Measurements from ENCODE around the gene ARSA.
"Not testable (repeated sequence)": the region's sequence is repeated elsewhere in the genome, so short reads cannot be mapped to it uniquely, and the experiment has no call there.

ARSA gene

GRCh38 chr22:50627642-50628542 is at the start of gene ARSA:
TSS of gene ARSA (minus strand) at chr22:50628152. CDS start at chr22:50627779, 373 bp downstream.
- DNase-seq, result peak; percentile 54

GRCh38 chr22:50676661-50677492 is 48.9 kb upstream of the ARSA start:
- DNase-seq, result no peak

GRCh38 chr22:50676180-50676636 is 48.3 kb upstream of the ARSA start:
- no peak for DNase-seq

- no peak for DNase-seq
Measured at GRCh38 chr22:50675553-50676179, 47.7 kb upstream of the ARSA start.

DNA sequence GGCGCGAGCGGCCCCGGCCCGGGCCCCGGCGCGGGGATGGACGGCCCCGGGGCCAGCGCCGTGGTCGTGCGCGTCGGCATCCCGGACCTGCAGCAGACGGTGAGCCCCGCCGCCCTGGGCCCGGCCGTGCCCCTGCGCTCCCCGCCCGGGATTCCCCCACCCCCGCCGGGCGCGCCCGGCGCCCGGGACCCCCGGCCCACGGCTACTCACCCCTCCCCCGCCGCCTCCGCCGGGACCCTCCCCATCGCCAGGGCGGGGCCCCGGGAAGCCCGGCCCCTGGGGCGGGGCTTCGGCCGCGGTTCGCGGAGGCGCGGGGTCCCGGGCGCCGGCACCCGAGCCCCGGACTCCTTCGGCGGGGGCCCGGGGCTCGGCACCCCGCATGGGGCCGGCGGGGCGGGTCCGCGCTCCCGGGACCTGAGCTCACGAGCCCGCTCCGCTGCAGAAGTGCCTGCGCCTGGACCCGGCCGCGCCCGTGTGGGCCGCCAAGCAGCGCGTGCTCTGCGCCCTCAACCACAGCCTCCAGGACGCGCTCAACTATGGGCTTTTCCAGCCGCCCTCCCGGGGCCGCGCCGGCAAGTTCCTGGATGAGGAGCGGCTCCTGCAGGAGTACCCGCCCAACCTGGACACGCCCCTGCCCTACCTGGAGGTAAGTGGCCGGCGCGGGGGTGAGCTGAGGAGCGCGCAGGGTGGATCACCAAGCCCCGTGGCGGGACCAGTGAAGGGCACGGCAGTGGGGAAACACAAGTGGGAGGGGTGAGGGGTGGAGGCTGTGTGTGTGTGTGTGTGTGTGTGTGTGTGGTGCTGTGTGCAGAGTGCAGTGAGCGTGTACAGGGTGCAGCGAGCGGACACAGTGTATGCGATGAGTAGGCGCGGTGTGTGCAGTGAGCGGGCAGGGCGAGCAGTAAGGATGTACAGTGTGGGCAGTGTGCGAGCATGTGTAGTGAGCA is 46.9 kb upstream of the ARSA start:
- DNase-seq, result no peak

DNA sequence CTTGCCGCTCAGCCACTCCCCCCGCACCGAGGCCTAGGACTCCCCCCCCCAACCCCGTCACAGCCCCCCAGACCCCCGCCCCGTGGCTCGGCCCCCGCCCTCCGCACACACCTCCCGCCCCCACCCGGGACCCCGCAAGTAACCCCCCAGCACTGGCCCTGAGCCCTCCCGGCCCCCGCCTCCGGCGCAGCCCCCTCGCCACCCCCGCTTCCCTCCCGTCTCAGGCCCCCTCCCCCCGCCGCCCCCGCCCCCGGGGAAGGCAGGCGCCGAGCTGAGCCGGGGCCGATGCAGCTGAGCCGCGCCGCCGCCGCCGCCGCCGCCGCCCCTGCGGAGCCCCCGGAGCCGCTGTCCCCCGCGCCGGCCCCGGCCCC is 46.2 kb upstream of the ARSA start:
- no peak for DNase-seq

DNA sequence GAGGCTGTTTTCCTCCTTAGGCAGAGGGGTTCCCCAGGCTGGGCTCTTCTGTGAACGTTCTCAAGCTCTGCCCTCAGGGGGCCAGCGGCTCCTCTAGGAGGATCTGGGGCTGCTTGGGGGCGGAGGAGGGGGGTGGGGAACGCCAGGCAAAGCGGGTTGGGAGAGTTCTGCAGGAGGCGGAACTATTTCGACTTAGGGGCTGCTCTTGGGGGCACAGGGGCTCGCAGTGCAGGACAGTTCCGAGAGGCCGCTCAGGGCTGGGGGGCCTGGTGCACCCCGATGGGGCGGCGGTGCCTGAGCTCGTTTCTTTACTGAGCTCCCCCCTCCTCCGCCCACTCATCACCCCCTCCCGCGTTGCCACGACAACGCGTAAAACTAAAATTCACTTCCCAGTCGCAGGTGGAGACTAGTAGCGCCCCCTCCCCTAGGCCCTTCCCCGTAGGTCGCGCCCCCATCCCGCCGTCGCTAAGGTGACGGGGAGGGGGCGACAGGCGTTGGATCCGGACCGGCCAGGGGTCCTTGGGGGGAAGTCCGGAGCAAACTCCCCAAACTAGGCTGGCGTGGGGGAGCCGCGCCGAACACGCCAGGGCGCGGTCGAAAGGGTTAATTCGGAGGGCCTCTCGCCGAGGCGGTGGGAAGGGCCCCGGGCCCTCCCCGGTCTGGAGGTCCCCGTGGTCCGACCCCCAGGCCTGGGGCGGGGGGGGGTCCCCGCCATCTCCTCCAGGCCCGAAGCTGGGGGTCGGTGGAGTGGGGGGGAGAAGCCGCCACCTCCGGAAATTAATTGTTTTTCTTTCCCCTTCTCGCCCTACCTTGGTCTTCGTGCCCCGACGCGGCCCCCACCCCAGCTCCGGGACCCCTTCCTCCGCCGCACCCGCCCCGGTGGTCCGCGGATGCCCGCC is 45.5 kb upstream of the ARSA start:
- no peak for DNase-seq

DNA sequence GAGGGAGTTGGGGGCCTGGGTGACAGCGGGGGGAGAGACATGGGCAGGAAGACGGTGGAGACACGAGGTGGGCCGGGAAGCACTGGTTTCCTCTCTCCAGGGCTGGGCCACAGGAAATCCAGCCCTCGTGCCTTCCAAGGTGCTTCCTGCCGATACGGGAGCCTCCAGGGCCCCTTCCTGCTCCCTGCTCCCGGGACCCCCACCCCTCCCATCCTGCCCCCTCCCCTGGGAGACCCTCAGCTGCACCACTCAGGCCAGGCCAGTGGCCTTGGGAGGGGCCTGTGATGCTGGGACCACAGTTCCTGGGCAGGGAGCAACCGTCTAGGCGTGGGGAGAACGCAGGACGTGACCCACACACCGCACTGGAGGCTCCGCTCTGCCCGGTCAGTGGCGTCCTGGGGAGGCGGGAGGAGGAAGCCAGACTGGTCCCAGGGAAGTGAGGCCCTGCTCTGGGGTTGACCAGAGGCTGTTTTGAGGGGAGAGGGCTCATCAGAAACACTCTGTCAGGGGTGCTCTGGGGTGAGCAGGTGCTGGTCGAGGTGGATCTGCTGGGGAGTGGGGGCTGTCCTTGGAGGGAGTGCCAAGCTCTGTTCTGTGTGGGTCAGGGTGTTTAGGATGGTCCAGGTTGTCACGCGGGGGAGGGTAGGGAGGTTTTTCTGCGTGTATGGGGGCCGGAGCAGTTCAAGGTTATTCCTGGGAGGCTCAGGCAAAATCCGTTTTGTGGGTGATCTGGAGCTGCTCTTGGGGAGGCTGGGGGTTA is 44.7 kb upstream of the ARSA start, which contains the start of gene SHANK3:
TSS of gene SHANK3 (plus strand) at position 353 of the 760 bp plus-strand sequence.
- no peak for DNase-seq

- DNase-seq, result no peak
Measured at GRCh38 chr22:50672041-50672440, 44.1 kb upstream of the ARSA start.

DNA sequence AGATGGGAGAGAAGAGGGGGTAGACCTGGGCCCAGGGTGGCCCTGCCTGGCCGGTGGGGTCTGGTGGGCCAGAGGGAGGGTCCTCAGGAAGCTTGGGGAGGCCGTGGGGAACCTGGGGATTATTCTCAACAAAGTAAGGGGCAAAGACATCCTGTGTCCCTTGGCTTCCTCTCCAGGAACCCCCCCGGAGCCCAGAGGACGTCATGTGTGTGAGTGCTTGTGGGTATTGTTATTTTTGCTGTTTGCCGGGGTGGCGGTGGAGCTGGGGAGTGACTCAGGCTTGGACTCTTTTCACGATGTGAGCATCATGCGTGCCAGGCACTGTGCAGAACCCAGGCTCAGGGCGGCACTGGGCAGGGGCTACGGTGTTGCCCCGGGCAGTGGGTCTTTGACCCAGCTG is 43.7 kb upstream of the ARSA start:
- DNase-seq, result no peak

- DNase-seq, result no peak
Measured at GRCh38 chr22:50670914-50671538, 43.1 kb upstream of the ARSA start.

- DNase-seq, result no peak
Measured at GRCh38 chr22:50670513-50670912, 42.6 kb upstream of the ARSA start.

DNA sequence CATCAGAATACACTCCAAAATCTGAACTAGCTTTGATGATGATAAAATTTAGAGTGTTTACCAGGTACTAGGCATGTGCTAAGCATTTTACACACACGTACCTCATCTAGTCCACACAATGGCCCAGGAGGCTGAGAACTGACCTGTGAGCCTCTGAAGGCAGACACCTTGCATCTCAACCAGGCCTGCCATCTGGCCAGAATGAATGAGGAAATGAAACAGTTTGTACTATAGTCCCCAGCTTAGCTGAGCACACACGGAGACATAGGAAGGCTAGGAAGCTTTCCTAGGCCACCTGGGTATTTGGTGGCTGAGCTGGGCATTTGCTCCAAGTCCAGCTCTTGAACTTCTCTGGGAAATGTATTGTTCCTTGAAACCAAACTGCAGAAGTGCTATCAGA is 37.8 kb upstream of the ARSA start:
- no peak for DNase-seq

DNA sequence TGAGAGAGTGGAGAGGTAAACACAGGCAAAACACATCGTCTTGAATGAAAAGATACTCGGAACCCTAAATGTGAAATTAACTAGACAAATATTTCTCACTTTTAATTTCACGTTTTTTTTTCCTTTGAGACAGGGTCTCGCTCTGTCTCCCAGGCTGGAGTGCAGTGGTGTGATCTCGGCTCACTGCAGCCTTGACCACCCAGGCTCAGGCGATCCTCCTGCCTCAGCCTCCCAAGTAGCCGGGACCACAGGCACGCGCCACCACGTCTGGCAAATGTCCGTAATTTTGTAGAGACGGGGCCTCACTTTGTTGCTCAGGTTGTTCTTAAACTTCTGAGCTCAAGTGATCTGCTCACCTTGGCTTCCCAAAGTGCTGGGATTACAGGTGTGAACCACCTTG is 37.3 kb upstream of the ARSA start:
- no peak for DNase-seq

DNA sequence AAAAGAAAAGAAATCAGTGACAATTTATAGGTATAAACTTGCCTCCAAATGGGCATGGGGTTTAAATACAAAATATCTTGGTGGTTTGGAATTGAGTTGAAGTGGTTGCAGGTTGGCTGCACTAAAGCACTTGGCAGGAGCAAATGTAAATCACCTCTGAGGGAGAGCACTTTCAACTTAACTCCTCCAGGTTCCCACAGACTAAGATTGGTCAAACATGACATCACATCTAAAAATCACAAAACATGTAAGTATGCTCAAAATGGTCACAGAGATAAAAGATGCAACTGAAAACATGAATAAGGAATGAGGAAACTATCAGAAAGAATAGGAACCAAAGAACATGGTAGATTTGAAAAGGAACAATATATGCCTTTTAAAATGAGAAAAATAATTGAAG is 32.4 kb upstream of the ARSA start:
- DNase-seq, result no peak

DNA sequence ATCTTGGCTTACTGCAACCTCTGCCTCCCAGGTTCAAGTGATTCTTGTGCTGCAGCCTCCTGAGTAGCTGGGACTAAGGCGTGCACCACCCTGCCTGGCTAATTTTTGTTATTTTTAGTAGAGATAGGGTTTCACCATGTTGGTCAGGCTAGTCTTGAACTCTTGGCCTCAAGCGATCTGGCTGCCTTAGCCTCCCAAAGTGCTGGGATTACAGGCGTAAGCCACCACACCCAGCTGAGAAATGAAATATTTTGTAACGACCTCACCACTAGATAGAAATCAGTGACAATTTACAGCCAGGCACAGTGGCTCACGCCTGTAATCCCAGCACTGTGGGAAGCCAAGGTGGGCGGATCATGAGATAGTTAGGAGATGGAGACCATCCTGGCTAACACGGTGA is 31.8 kb upstream of the ARSA start:
- not testable (repeated sequence) for DNase-seq

DNA sequence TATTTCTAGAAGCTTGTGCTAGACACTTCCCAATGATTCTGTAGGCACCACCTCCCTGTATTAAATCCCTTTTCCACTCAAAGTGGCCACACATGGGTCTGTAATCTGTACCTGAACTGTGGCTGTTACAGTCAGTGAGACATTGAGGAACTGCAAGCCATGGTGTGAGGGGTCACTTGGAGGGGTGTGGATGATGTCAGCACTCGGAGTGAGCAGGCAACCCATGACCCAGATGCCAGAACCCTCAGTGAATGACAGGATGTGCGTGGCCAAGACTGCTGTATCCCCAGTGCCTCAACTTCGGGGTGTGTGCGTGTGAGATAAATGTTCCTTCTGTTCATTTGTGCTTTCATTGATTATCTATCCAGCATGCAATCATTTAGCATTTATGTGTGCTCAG is 30.0 kb upstream of the ARSA start:
- no peak for DNase-seq

DNA sequence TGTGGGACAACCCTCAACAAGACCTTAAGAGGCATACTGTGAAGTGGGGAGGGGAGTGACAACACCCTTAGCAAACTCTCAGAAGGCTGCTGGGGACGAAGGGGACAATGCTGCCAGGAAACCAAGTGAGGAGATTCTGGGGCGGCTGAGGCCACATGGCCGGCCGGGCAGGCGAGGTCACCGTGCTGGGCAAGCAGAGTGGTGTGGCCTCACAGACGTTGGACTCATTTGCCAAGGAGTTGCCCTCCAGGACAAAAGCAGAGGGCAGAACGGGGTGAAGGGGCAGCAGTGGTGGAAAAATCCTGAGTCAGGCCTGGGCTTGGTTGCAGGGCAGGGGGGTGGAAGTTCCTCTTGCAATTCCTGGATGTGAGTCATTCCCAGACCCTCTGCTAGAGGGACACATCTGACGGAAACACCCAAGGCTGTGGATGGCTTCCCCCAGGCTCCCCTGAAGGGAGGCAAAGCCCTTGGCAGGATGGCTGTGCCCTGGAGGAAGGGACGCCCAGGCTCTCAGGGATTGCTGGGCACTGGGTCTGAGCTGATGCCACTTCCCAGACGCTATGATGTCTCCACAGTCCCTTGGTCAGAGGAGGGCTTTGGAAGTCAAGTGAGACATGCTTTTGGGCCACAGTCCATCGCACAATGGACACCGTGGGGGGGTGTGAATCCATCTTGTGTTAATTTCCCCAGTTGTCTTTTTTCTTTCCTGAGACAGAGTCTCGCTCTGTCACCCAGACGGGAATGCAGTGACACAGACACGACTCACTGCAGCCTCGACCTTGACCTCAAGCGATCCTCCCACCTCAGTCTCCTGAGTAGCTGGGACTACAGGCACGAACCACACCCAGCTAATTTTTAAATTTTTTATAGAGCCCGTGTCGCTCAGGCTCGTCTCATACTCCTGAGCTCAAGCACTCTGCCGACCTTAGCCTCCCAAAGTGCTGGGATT is 28.4 kb upstream of the ARSA start:
- no peak for DNase-seq

DNA sequence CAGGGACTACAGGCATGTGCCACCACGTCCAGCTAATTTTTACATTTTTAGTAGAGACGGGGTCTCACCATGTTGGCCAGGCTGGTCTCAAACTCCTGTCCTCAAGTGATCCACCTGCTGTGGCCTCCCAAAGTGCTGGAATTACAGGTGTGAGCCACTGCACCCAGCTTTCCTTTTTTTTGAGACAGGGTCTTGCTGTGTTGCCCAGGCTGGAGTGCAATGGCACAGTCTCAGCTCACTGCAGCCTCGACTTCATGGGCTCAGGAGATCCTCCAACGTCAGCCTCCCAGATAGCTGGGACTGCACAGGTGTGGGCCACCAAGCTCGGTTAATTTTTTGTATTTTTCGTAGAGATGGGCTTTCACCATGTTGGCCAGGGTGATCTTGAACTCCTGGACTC is 26.7 kb upstream of the ARSA start:
- not testable (repeated sequence) for DNase-seq
